HEK293 (cell line): ENCODE measurements around the gene ETS2.

Experiments used
- CTCF ChIA-PET: fragments of 350-600 bp; formaldehyde crosslinking; extraction: SDS; loops from one replicate; lab custom pipeline; 2021; ENCODE audit warnings: antibody characterized with exemption; lab: Yijun Ruan, JAX
- POLR2A ChIA-PET: fragments of 300-600 bp; formaldehyde crosslinking; extraction: SDS; loops from one replicate; lab custom pipeline; 2020; ENCODE audit warnings: antibody characterized with exemption, inconsistent platforms; lab: Yijun Ruan, JAX
- H3K27ac ChIP-seq: fragments of 200-500 bp; sonication (Bioruptor generic); 2 replicates; pipeline ENCODE4 v1.5.1; 2014; ENCODE audit warnings: low read depth, low read length, control low read depth, inconsistent platforms; ENCODE audit errors: extremely low read depth
- H3K36me3 ChIP-seq, 2 experiments: fragments of 200-500 bp in 1 of 2; sonication (Bioruptor generic) in 1 of 2; 1 replicate in 1 of 2; 2 replicates in 1 of 2; pipeline ENCODE4 v1.5.1; 2014 to 2017; ENCODE audit warnings: inconsistent platforms in 2 of 2, low read length in 2 of 2; ENCODE audit not compliant: control insufficient read depth in 2 of 2, insufficient read depth in 1 of 2
- H3K4me1 ChIP-seq: fragments of 200-500 bp; sonication (Bioruptor generic); 2 replicates; pipeline ENCODE4 v1.5.1; 2014; ENCODE audit warnings: mild to moderate bottlenecking, low read length, inconsistent platforms; ENCODE audit not compliant: control insufficient read depth, insufficient read depth
- H3K4me3 ChIP-seq: 2 replicates; pipeline ENCODE4 v1.5.1; 2011; ENCODE audit warnings: low read depth, mild to moderate bottlenecking, control low read depth, low read length, moderate library complexity
- H3K9me3 ChIP-seq: fragments of 200-500 bp; sonication (Bioruptor generic); 2 replicates; pipeline ENCODE4 v1.5.1; 2014; ENCODE audit warnings: low read depth, low read length, inconsistent platforms; ENCODE audit not compliant: control insufficient read depth, insufficient read depth
- FEZF1 ChIP-seq: fragments of 450-650 bp; formaldehyde crosslinking; IDR thresholded peaks from 2 replicates; pipeline ENCODE4 v1.5.1; 2016; ENCODE audit warnings: missing biosample characterization, missing genetic modification characterization
- GFI1B ChIP-seq: fragments of 450-650 bp; formaldehyde crosslinking; IDR thresholded peaks from 2 replicates; pipeline ENCODE4 v1.5.1; 2016; ENCODE audit warnings: missing biosample characterization, missing genetic modification characterization
- GLIS1 ChIP-seq: fragments of 450-650 bp; formaldehyde crosslinking; IDR thresholded peaks from 2 replicates; pipeline ENCODE4 v1.5.1; 2016; ENCODE audit warnings: missing biosample characterization, missing genetic modification characterization
- IKZF3 ChIP-seq: fragments of 450-650 bp; IDR thresholded peaks from 2 replicates; pipeline ENCODE4 v1.5.0; 2018; ENCODE audit warnings: missing biosample characterization, mild to moderate bottlenecking, missing genetic modification characterization, moderate library complexity
- OSR2 ChIP-seq: fragments of 450-650 bp; formaldehyde crosslinking; IDR thresholded peaks from 2 replicates; pipeline ENCODE4 v1.5.1; 2016; ENCODE audit warnings: missing biosample characterization, missing genetic modification characterization
- PRDM1 ChIP-seq: fragments of 450-650 bp; formaldehyde crosslinking; IDR thresholded peaks from 2 replicates; pipeline ENCODE4; 2016; ENCODE audit warnings: missing biosample characterization, missing genetic modification characterization
- PRDM4 ChIP-seq: fragments of 450-650 bp; formaldehyde crosslinking; IDR thresholded peaks from 2 replicates; pipeline ENCODE4 v1.5.1; 2017; ENCODE audit warnings: missing biosample characterization, missing genetic modification characterization
- SCRT1 ChIP-seq: fragments of 450-650 bp; formaldehyde crosslinking; IDR thresholded peaks from 2 replicates; pipeline ENCODE4 v1.5.1; 2016; ENCODE audit warnings: missing biosample characterization, missing genetic modification characterization, borderline replicate concordance
- SP7 ChIP-seq: fragments of 450-650 bp; formaldehyde crosslinking; IDR thresholded peaks from 2 replicates; pipeline ENCODE4 v1.5.1; 2016; ENCODE audit warnings: missing biosample characterization, missing genetic modification characterization
- WT1 ChIP-seq: fragments of 450-650 bp; formaldehyde crosslinking; IDR thresholded peaks from 2 replicates; pipeline ENCODE4 v1.5.1; 2016; ENCODE audit warnings: missing biosample characterization, missing genetic modification characterization
- ZBTB1 ChIP-seq: fragments of 450-650 bp; formaldehyde crosslinking; IDR thresholded peaks from 2 replicates; pipeline ENCODE4 v1.5.1; 2016; ENCODE audit warnings: missing biosample characterization, missing genetic modification characterization
- ZBTB44 ChIP-seq: fragments of 450-650 bp; IDR thresholded peaks from 2 replicates; pipeline ENCODE4 v1.5.1; 2018; ENCODE audit warnings: missing biosample characterization, mild to moderate bottlenecking, missing genetic modification characterization
- ZBTB7A ChIP-seq: fragments of 450-650 bp; formaldehyde crosslinking; IDR thresholded peaks from 2 replicates; pipeline ENCODE4 v1.5.1; 2016; ENCODE audit warnings: low read depth, missing biosample characterization, missing genetic modification characterization
- ZFHX2 ChIP-seq: fragments of 450-650 bp; formaldehyde crosslinking; conservative IDR thresholded peaks from 2 replicates; pipeline ENCODE4 v1.5.1; 2016; ENCODE audit warnings: missing biosample characterization, missing genetic modification characterization
- ZIC2 ChIP-seq: fragments of 450-650 bp; formaldehyde crosslinking; IDR thresholded peaks from 2 replicates; pipeline ENCODE4 v1.5.1; 2016; ENCODE audit warnings: missing biosample characterization, missing genetic modification characterization
- ZNF19 ChIP-seq: fragments of 450-650 bp; formaldehyde crosslinking; IDR thresholded peaks from 2 replicates; pipeline ENCODE4; 2016; ENCODE audit warnings: missing biosample characterization, missing genetic modification characterization, low read depth
- ZNF221 ChIP-seq: fragments of 450-650 bp; formaldehyde crosslinking; IDR thresholded peaks from 2 replicates; pipeline ENCODE4 v1.5.1; 2017; ENCODE audit warnings: missing biosample characterization, missing genetic modification characterization, borderline replicate concordance
- ZNF274 ChIP-seq, 2 experiments: fragments of 200-500 bp in 1 of 2; fragments of 450-650 bp in 1 of 2; sonication (Bioruptor generic) in 1 of 2; formaldehyde crosslinking in 1 of 2; IDR thresholded peaks; 2 replicates each; pipeline versions ENCODE4 v1.5.1 to v1.6.1; 2014 to 2016; ENCODE audit warnings: borderline replicate concordance in 1 of 2, inconsistent platforms in 1 of 2, low read length in 1 of 2, missing biosample characterization in 1 of 2, missing genetic modification characterization in 1 of 2
- ZNF426 ChIP-seq: fragments of 450-650 bp; formaldehyde crosslinking; IDR thresholded peaks from 2 replicates; pipeline ENCODE4 v1.5.1; 2017; ENCODE audit warnings: missing biosample characterization, missing genetic modification characterization, mild to moderate bottlenecking, inconsistent platforms, moderate library complexity
- ZNF501 ChIP-seq: fragments of 450-650 bp; formaldehyde crosslinking; IDR thresholded peaks from 2 replicates; pipeline ENCODE4 v1.5.1; 2016; ENCODE audit warnings: missing biosample characterization, missing genetic modification characterization
- ZNF571 ChIP-seq: fragments of 450-650 bp; formaldehyde crosslinking; IDR thresholded peaks from 2 replicates; pipeline ENCODE4 v1.5.0; 2017; ENCODE audit warnings: missing biosample characterization, missing genetic modification characterization
- ZNF600 ChIP-seq: fragments of 450-650 bp; formaldehyde crosslinking; IDR thresholded peaks from 2 replicates; pipeline ENCODE4 v1.5.1; 2016; ENCODE audit warnings: missing biosample characterization, missing genetic modification characterization
- ZNF610 ChIP-seq: fragments of 450-650 bp; formaldehyde crosslinking; IDR thresholded peaks from 2 replicates; pipeline ENCODE4 v1.5.1; 2016; ENCODE audit warnings: missing biosample characterization, missing genetic modification characterization, borderline replicate concordance
- ZNF660 ChIP-seq: fragments of 450-650 bp; IDR thresholded peaks from 2 replicates; pipeline ENCODE4 v1.5.1; 2018; ENCODE audit warnings: missing biosample characterization, mild to moderate bottlenecking, missing genetic modification characterization
- ZNF701 ChIP-seq: fragments of 450-650 bp; formaldehyde crosslinking; IDR thresholded peaks from 2 replicates; pipeline ENCODE4 v1.5.1; 2016; ENCODE audit warnings: missing biosample characterization, missing genetic modification characterization
- ZNF76 ChIP-seq: fragments of 450-650 bp; formaldehyde crosslinking; IDR thresholded peaks from 2 replicates; pipeline ENCODE4; 2016; ENCODE audit warnings: low read depth, missing biosample characterization, missing genetic modification characterization, borderline replicate concordance
- ZXDB ChIP-seq: fragments of 450-650 bp; formaldehyde crosslinking; IDR thresholded peaks from 2 replicates; pipeline ENCODE4 v1.5.1; 2016; ENCODE audit warnings: missing biosample characterization, missing genetic modification characterization
- TF ChIP-seq, protein P1 (sequence below): fragments of 450-650 bp; formaldehyde crosslinking; IDR thresholded peaks from 2 replicates; pipeline ENCODE4 v1.5.1; 2017; ENCODE audit warnings: missing biosample characterization, missing genetic modification characterization

ETS2 gene

DNA sequence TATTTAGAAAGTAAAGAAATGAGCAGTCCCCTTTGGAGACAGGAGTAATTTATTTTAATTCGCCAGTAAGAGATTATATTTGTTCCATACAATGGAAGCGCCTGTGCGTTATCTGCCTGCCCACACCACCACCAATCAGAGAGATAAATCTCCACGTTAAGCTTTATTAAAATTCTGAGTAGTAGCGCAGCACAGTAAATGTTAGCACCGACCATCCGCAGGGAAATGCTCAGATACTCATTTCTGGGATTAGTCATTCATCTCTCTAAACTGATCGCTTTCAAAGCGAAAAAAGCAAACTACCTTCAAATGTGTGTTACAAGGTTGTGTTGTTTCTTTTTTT lies 1.2 kb downstream of the ETS2 start:
- CTCF ChIA-PET = interaction anchor here (0.5 to 1.0 kb wide), 3 partner anchors 53 to 333 kb away, joined by 3 to 6 read pairs (median 3); no protein-coding TSS in a partner anchor
- TF ChIP-seq ZXDB (tag by site-specific recombination) = 0 out of 2 replicates have a peak, but pooled peaks have one; percentile 12
- no peak for TF ChIP-seq ZNF19 (tag by site-specific recombination)
- peak; percentile 86 for TF ChIP-seq FEZF1 (tag by site-specific recombination)
- TF ChIP-seq ZNF76 (tag by site-specific recombination) = no peak
- TF ChIP-seq OSR2 (tag by site-specific recombination) = peak; percentile 37; the same call in 1 of the 2 replicates
- no peak for TF ChIP-seq ZNF701 (tag by site-specific recombination)
- 0 out of 2 replicates have a peak, but pooled peaks have one; percentile 32 for TF ChIP-seq GFI1B (tag by site-specific recombination)
- TF ChIP-seq PRDM1 = peak; percentile 47
- peaks cover 6 to 22% of the 10 kb centered on the region in 2 experiments; a peak in 1 of 3 replicates for H3K36me3 ChIP-seq
- H3K4me3 ChIP-seq = peak overlapping the region; percentile 80
- peak overlapping the region; percentile 77; the same call in 1 of the 2 replicates for H3K27ac ChIP-seq
- no peaks in the 10 kb centered on the region for H3K9me3 ChIP-seq
- peaks cover 6% of the 10 kb centered on the region for H3K4me1 ChIP-seq
- POLR2A ChIA-PET = interaction anchor here (0.8 to 2.0 kb wide), 2 partner anchors 9 to 20 kb away, joined by 4 to 9 read pairs; no protein-coding TSS in a partner anchor

DNA sequence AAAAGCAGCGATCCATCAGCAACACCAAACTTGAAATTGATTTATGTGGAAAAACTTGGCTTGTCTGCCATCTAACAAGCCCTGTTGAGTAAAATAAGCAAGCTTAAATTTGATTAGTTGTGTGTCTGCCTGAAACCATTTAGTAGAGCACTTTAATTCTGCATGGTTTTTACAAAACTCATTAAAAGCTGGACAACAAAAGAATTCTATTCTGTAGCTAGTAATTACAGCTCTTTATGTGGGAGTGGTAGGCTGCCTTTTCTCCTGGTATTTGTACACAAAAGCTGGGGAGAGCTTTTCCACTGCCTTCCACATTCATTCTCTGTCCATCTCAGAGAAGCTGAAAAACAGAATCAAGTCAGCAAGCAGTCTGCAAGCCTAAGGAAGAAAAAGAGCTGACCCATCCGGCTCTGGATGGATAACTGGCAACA lies 1.7 kb downstream of the ETS2 start:
- Histone ChIP-seq H3K9me3 (no peaks in the 10 kb centered on the region), H3K4me3 (peak overlapping the region; percentile 80; the same call in 1 of the 2 replicates), H3K36me3 (peaks cover 6 to 26% of the 10 kb centered on the region in 2 experiments; a peak in 2 of 3 replicates), H3K27ac (no peak overlapping the region), H3K4me1 (peaks cover 6% of the 10 kb centered on the region)
- 0 out of 2 replicates have a peak, but pooled peaks have one; percentile 29 for TF ChIP-seq ZFHX2 (tag by site-specific recombination)
- TF ChIP-seq ZBTB44 = peak; percentile 74; the same call in 1 of the 2 replicates
- TF ChIP-seq ZNF660 (tag by site-specific recombination) = no peak
- 0 out of 2 replicates have a peak, but pooled peaks have one; percentile 7 for TF ChIP-seq GLIS1 (tag by site-specific recombination)
- TF ChIP-seq ZNF610 (tag by site-specific recombination) = no peak
- TF ChIP-seq ZBTB7A = no peak
- TF ChIP-seq WT1 = peak; percentile 74
- no peak for TF ChIP-seq ZNF501 (tag by site-specific recombination)
- 0 out of 2 replicates have a peak, but pooled peaks have one; percentile 38 for TF ChIP-seq IKZF3 (tag by site-specific recombination)
- TF ChIP-seq ZIC2 = no peak
- no peak for TF ChIP-seq ZNF274 (IDR thresholded peaks at IDR 0.05; ENCODE audit: low read length)
- TF ChIP-seq ZNF274 (tag by site-specific recombination; IDR thresholded peaks at IDR 0.05; ENCODE audit: borderline replicate concordance) = no peak
- peak; percentile 47; the same call in 1 of the 2 replicates for TF ChIP-seq OSR2 (tag by site-specific recombination)
- TF ChIP-seq ZNF426 (tag by site-specific recombination) = no peak
- peak; percentile 100 for TF ChIP-seq SP7 (tag by site-specific recombination)
- TF ChIP-seq ZNF221 (tag by site-specific recombination) = no peak
- no peak for TF ChIP-seq ZNF600 (tag by site-specific recombination)
- TF ChIP-seq ZNF571 (tag by site-specific recombination) = no peak
- TF ChIP-seq, protein P1, sequence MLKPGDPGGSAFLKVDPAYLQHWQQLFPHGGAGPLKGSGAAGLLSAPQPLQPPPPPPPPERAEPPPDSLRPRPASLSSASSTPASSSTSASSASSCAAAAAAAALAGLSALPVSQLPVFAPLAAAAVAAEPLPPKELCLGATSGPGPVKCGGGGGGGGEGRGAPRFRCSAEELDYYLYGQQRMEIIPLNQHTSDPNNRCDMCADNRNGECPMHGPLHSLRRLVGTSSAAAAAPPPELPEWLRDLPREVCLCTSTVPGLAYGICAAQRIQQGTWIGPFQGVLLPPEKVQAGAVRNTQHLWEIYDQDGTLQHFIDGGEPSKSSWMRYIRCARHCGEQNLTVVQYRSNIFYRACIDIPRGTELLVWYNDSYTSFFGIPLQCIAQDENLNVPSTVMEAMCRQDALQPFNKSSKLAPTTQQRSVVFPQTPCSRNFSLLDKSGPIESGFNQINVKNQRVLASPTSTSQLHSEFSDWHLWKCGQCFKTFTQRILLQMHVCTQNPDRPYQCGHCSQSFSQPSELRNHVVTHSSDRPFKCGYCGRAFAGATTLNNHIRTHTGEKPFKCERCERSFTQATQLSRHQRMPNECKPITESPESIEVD = peak; percentile 93
- peak; percentile 60; the same call in 1 of the 2 replicates for TF ChIP-seq PRDM4
- 0 out of 2 replicates have a peak, but pooled peaks have one; percentile 8 for TF ChIP-seq ZBTB1
- TF ChIP-seq SCRT1 (tag by site-specific recombination) = peak; percentile 14; the same call in 1 of the 2 replicates
- ChIA-PET CTCF (interaction anchor here (0.5 to 1.2 kb wide), 6 partner anchors 34 to 333 kb away, joined by 3 to 6 read pairs (median 3); no protein-coding TSS in a partner anchor), POLR2A (interaction anchor here (0.6 to 2.0 kb wide), 5 partner anchors 9 to 634 kb away, joined by 3 to 9 read pairs (median 4); no protein-coding TSS in a partner anchor)
